GM18870 (cell line): ENCODE measurements around the gene RC3H2.
"Not testable (repeated sequence)": the region's sequence is repeated elsewhere in the genome, so short reads cannot be mapped to it uniquely, and the experiment has no call there.

Experiments used
- ATAC-seq: cut with Tn5 transposase; IDR thresholded peaks from one replicate; pipeline ENCODE4 v1.9.1; 2021; ENCODE audit warnings: moderate library complexity; ENCODE audit not compliant: unreplicated experiment

RC3H2 gene

GRCh38 chr9:122810306-122810946 lies 94.7 kb downstream of the RC3H2 start:
- ATAC-seq = peak; percentile 76

GRCh38 chr9:122809261-122809660 lies 95.9 kb downstream of the RC3H2 start:
- not testable (repeated sequence) for ATAC-seq

GRCh38 chr9:122808141-122808540 lies 97.0 kb downstream of the RC3H2 start:
- ATAC-seq = no peak

GRCh38 chr9:122807271-122807900 lies 97.8 kb downstream of the RC3H2 start:
- no peak for ATAC-seq

GRCh38 chr9:122806661-122807060 lies 98.5 kb downstream of the RC3H2 start:
- ATAC-seq = no peak

- no peak for ATAC-seq
Measured at GRCh38 chr9:122800066-122801060, 104.8 kb downstream of the RC3H2 start, which contains the start of gene OR1K1. Gene OR1K1, plus strand, starts transcription at chr9:122800123. Its CDS starts 0 bp downstream, at chr9:122800123.

- ATAC-seq = no peak
Measured at GRCh38 chr9:122797316-122798063, 107.7 kb downstream of the RC3H2 start.
